GM10248 (cell line): Measurements from ENCODE around the gene TNIK.
"Not testable (repeated sequence)": the region's sequence is repeated elsewhere in the genome, so short reads cannot be mapped to it uniquely, and the experiment has no call there.

ENCODE experiments used
- CTCF ChIA-PET: fragments of 300-600 bp; sonication (Branson Sonifier 250); formaldehyde crosslinking; extraction: SDS; loops from one replicate; lab custom pipeline; 2021; ENCODE audit warnings: antibody characterized with exemption; lab: Yijun Ruan, JAX
- POLR2A ChIA-PET: fragments of 350-650 bp; sonication (Branson Sonifier 250); formaldehyde crosslinking; extraction: SDS; loops from one replicate; lab custom pipeline; 2020; ENCODE audit warnings: antibody characterized with exemption; lab: Yijun Ruan, JAX
- DNase-seq: peaks from one replicate; pipeline ENCODE4 v3.0.0; 2012; ENCODE audit errors: extremely low spot score
- TF ChIP-seq, protein P1 (sequence below): IDR thresholded peaks from 2 replicates; pipeline ENCODE4 v1.5.1; 2012; ENCODE audit warnings: mild to moderate bottlenecking, low read depth; ENCODE audit errors: extremely low read depth, missing control alignments, control extremely low read depth

Gene TNIK

DNA sequence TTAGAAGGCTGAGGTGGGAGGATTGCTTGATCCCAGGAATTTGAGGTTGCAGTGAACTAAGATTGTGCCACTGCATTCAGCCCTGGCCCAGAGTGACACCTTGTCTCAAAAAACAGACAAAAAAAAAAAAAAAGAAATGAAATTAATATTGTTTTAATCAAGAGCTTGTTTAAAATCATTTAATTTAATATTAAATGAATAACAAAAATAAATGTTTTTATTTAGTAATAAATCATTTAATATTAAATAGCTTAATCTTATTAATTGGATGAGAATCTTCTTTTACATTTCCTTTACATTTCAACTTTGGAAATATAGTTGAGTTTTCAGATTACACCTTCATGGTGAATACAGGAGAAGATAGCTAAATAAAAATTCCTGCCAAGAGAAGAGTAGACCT lies 29.7 kb downstream of the TNIK start:
- DNase-seq, result no peak
- POLR2A ChIA-PET, result no interaction called here
- TF ChIP-seq, protein P1, sequence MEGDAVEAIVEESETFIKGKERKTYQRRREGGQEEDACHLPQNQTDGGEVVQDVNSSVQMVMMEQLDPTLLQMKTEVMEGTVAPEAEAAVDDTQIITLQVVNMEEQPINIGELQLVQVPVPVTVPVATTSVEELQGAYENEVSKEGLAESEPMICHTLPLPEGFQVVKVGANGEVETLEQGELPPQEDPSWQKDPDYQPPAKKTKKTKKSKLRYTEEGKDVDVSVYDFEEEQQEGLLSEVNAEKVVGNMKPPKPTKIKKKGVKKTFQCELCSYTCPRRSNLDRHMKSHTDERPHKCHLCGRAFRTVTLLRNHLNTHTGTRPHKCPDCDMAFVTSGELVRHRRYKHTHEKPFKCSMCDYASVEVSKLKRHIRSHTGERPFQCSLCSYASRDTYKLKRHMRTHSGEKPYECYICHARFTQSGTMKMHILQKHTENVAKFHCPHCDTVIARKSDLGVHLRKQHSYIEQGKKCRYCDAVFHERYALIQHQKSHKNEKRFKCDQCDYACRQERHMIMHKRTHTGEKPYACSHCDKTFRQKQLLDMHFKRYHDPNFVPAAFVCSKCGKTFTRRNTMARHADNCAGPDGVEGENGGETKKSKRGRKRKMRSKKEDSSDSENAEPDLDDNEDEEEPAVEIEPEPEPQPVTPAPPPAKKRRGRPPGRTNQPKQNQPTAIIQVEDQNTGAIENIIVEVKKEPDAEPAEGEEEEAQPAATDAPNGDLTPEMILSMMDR, result no peak
- CTCF ChIA-PET, result interaction anchor here (0.8 to 2.7 kb wide), 5 partner anchors 9 to 136 kb away, joined by 3 to 12 read pairs (median 3); no protein-coding TSS in a partner anchor

DNA sequence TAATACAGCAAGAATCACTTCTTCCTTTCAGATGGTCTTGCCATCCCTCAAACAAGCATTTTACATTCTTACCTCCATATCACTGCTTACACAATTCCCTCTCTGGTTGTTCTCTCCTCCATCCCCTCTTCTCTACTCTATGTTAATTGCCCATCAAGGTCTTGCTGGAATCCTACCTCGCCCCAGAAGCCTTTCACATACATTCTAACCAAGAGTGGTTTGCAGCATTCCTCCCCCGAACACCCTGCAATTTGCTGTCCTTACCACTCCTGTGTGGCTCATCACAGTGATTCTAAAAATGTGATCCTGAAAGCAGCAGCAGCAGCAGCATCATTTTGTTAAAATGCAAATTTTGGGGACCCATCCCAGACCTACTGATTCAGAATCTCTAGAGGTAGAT lies 30.6 kb downstream of the TNIK start:
- POLR2A ChIA-PET, result no interaction called here

DNA sequence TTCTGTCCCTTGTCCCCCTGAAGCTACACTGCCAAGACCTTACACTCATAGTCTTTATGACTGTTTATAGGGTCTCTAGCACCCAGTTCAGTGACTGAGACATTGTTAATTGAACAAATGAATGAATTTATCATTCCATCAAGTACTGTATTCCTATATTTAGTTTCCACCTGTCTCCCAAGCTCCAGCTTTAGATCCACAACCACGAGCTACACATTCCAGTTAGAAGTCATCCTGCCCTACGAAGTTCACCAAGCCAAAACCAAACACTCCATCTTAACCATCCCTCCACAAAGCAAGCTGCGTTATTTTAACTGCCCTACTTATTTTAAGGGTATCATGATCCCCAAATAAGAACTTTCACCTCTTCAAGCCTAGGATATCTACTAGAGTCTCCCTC lies 31.3 kb downstream of the TNIK start:
- TF ChIP-seq, protein P1, result no peak
- DNase-seq, result no peak
- CTCF ChIA-PET, result interaction anchor here (0.8 to 3.0 kb wide), 13 partner anchors 8 to 241 kb away, joined by 3 to 12 read pairs (median 4); no protein-coding TSS in a partner anchor
- POLR2A ChIA-PET, result no interaction called here

More for the DNA sequence above, 30.6 kb downstream of the TNIK start:
- CTCF ChIA-PET, result interaction anchor here (0.8 to 3.0 kb wide), 10 partner anchors 8 to 136 kb away, joined by 3 to 12 read pairs (median 5); no protein-coding TSS in a partner anchor
- DNase-seq, result no peak
- TF ChIP-seq, protein P1, result no peak

DNA sequence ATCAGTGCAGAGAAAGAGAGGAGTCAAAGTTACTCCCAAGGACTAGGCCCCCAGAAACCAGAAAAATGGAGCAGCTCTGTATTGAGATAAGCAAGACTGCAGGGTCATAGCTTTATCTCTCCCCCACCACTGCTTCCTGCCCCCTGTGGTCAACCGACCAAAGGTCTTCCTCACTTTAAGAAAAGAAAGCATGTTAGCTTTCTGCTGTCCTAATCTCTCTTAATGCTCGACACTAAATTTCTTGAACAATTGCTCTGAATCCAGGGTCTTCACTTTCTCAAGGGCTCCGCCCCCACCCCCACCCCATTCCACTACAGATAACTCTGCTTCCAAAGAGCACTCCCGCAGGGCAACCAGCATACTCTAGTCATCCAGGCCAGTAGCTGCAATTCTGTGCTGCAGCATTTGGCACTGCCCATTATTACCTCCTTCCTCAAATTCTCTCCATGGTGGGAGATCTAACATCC lies 31.9 kb downstream of the TNIK start:
- TF ChIP-seq, protein P1, result no peak
- ChIA-PET CTCF (interaction anchor here (0.8 to 3.0 kb wide), 13 partner anchors 9 to 242 kb away, joined by 3 to 12 read pairs (median 4); no protein-coding TSS in a partner anchor), POLR2A (no interaction called here)
- peak; percentile 18 for DNase-seq

DNA sequence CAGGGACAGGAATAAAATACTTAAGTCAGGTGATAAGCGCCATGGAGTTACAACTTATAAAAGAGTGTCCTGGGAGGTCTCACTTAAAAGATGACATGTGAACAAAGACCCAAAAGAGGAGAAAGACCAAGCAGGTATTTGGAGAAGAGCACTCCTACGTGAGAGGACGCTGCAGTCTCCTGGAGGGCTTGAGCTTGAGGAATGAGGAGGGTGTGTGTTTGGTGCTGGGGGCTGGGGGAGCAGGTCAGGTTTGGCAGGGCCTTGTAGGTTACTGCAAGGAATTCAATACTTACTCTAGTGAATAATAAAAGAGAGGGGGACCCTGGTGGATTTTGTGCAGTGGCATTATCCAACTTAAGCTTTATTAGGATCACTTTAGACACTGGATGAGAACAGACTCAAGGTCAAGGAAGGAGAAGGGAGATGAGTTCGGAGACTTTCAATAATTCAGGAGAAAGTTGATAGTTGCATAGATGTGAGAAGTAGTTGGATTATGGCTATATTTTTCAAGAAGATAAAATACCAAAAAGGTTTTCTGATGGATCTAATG lies 32.4 kb downstream of the TNIK start:
- POLR2A ChIA-PET, result no interaction called here
- TF ChIP-seq, protein P1, result no peak
- no peak for DNase-seq
- CTCF ChIA-PET, result interaction anchor here (1.1 to 3.0 kb wide), 13 partner anchors 8 to 242 kb away, joined by 3 to 12 read pairs (median 4); no protein-coding TSS in a partner anchor

DNA sequence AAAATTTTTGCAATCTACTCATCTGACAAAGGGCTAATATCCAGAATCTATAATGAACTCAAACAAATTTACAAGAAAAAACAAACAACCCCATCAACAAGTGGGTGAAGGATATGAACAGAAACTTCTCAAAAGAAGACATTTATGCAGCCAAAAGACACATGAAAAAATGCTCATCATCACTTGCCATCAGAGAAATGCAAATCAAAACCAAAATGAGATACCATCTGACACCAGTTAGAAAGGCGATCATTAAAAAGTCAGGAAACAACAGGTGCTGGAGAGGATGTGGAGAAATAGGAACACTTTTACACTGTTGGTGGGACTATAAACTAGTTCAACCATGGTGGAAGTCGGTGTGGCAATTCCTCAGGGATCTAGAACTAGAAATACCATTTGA lies 36.1 kb downstream of the TNIK start:
- POLR2A ChIA-PET, CTCF ChIA-PET, DNase-seq: not testable (repeated sequence)

DNA sequence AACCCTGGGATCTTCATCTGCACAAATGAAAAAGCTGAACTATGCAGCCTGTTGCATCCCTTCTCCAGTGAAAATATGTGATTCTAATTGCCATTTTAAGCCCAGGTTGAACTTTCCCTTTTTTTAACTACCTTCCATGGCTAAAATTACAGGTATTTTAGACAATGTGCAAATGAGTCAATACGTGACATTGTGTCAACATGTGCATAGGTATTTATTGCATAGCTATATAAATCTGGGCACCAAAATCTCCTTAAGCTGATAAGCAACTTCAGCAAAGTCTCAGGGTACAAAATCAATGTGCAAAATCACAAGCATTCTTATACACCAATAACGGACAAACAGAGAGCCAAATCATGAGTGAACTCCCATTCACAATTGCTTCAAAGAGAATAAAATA lies 37.4 kb downstream of the TNIK start:
- POLR2A ChIA-PET, DNase-seq: not testable (repeated sequence)
- CTCF ChIA-PET, result interaction anchor here (0.9 to 1.5 kb wide), 5 partner anchors 9 to 38 kb away, joined by 3 to 5 read pairs (median 3); no protein-coding TSS in a partner anchor
